HUES64 (cell line): ENCODE results near the gene EIPR1.
"Not testable (repeated sequence)": the region's sequence is repeated elsewhere in the genome, so short reads cannot be mapped to it uniquely, and the experiment has no call there.

Experiments used
- H3K27ac ChIP-seq: 2 replicates; pipeline ENCODE4 v1.7.0; 2013; ENCODE audit warnings: low read depth, low read length, inconsistent platforms
- H3K27me3 ChIP-seq: 2 replicates; pipeline ENCODE4 v1.6.1; 2013; ENCODE audit warnings: mild to moderate bottlenecking, low read length; ENCODE audit not compliant: insufficient read depth
- H3K36me3 ChIP-seq: 2 replicates; pipeline ENCODE4 v1.6.1; 2013; ENCODE audit warnings: mild to moderate bottlenecking, low read length; ENCODE audit not compliant: insufficient read depth
- H3K4me1 ChIP-seq: 2 replicates; pipeline ENCODE4 v1.6.1; 2013; ENCODE audit warnings: mild to moderate bottlenecking, low read length, moderate library complexity; ENCODE audit not compliant: insufficient read depth
- H3K4me3 ChIP-seq: 2 replicates; pipeline ENCODE4 v1.5.1; 2013; ENCODE audit warnings: mild to moderate bottlenecking, low read length, moderate library complexity
- H3K9ac ChIP-seq: 2 replicates; pipeline ENCODE4 v1.6.1; 2013; ENCODE audit warnings: mild to moderate bottlenecking, low read depth, low read length
- H3K9me3 ChIP-seq: 2 replicates; pipeline ENCODE4 v1.6.1; 2013; ENCODE audit warnings: low read depth, low read length; ENCODE audit not compliant: insufficient read depth
- WGBS: fragments of 150-250, 120-280 bp; methylation state at CpG from one replicate; pipeline ENCODE4 v1.1.7; 2013; ENCODE audit warnings: missing lambda C conversion rate; 5-methylcytosine and 5-hydroxymethylcytosine counted together

Gene EIPR1

GRCh38 chr2:3379647-3380534 lies 2.3 kb upstream of the EIPR1 start, which contains the start of gene TRAPPC12:
Gene TRAPPC12, plus strand, starts transcription at chr2:3379694. Its CDS starts 7,930 bp downstream, at chr2:3387624.
- WGBS, result 2% methylated on average over 61 of the region's 61 CpGs
- H3K9me3 ChIP-seq, result no peaks in the 10 kb centered on the region

GRCh38 chr2:3379339-3379646 lies 1.7 kb upstream of the EIPR1 start:
- H3K9ac ChIP-seq, result peak overlapping the region; percentile 34; the same call in 1 of the 2 replicates
- 9% methylated on average over 8 of the region's 8 CpGs for WGBS

More at GRCh38 chr2:3379647-3380534, 2.3 kb upstream of the EIPR1 start, which contains the start of gene TRAPPC12:
- Histone ChIP-seq H3K27ac (peak within 1 kb of the TSS; percentile 89), H3K4me1 (peaks cover 12% of the 10 kb centered on the region; the same call in 1 of the 2 replicates), H3K4me3 (peak within 1 kb of the TSS; percentile 91), H3K27me3 (no peaks in the 10 kb centered on the region), H3K36me3 (peaks cover 15% of the 10 kb centered on the region; the same call in 1 of the 2 replicates), H3K9ac (peak within 1 kb of the TSS; percentile 85)

GRCh38 chr2:3377279-3377611 lies 373 bp downstream of the EIPR1 start:
- WGBS, result under 1% methylated on average over 8 of the region's 8 CpGs

More at GRCh38 chr2:3379339-3379646, 1.7 kb upstream of the EIPR1 start:
- Histone ChIP-seq H3K27me3 (no peaks in the 10 kb centered on the region), H3K9me3 (no peaks in the 10 kb centered on the region), H3K27ac (peak overlapping the region; percentile 41; the same call in 1 of the 2 replicates), H3K36me3 (peaks cover 15% of the 10 kb centered on the region; the same call in 1 of the 2 replicates), H3K4me3 (peak overlapping the region; percentile 85), H3K4me1 (peaks cover 12% of the 10 kb centered on the region; the same call in 1 of the 2 replicates)

DNA sequence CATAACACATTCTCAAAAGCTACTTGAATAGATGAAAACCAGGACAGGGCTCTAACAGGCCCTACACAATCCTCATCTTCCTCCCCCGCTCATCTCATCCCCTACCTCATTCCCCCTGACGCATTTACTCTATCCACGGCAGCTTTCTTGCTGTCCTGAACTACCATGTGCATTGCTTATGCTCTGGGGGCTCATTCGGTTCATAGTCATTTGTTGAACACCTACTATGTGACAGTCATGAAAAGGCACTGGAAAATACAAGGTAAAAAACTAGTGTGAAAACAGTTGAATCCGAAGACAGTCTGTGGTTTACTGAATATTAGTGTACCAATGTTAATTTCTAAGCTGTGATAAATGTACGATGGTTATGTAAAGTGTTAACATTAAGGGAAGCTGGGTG lies 797 bp downstream of the EIPR1 start:
- 80% methylated on average over 6 of the region's 6 CpGs for WGBS
- no peaks in the 10 kb centered on the region for H3K9me3 ChIP-seq
- peaks cover 12% of the 10 kb centered on the region; the same call in 1 of the 2 replicates for H3K4me1 ChIP-seq
- peak overlapping the region; percentile 91 for H3K4me3 ChIP-seq
- no peaks in the 10 kb centered on the region for H3K27me3 ChIP-seq
- peaks cover 10% of the 10 kb centered on the region; the same call in 1 of the 2 replicates for H3K36me3 ChIP-seq
- no peak overlapping the region for H3K27ac ChIP-seq
- H3K9ac ChIP-seq, result peak overlapping the region; percentile 88; the same call in 1 of the 2 replicates

More at GRCh38 chr2:3377279-3377611, 373 bp downstream of the EIPR1 start:
- Histone ChIP-seq H3K9ac (peak overlapping the region; percentile 88), H3K27ac (peak overlapping the region; percentile 77), H3K9me3 (no peaks in the 10 kb centered on the region), H3K4me1 (peaks cover 12% of the 10 kb centered on the region; the same call in 1 of the 2 replicates), H3K36me3 (peaks cover 11% of the 10 kb centered on the region; the same call in 1 of the 2 replicates), H3K4me3 (peak overlapping the region; percentile 91), H3K27me3 (no peaks in the 10 kb centered on the region)

DNA sequence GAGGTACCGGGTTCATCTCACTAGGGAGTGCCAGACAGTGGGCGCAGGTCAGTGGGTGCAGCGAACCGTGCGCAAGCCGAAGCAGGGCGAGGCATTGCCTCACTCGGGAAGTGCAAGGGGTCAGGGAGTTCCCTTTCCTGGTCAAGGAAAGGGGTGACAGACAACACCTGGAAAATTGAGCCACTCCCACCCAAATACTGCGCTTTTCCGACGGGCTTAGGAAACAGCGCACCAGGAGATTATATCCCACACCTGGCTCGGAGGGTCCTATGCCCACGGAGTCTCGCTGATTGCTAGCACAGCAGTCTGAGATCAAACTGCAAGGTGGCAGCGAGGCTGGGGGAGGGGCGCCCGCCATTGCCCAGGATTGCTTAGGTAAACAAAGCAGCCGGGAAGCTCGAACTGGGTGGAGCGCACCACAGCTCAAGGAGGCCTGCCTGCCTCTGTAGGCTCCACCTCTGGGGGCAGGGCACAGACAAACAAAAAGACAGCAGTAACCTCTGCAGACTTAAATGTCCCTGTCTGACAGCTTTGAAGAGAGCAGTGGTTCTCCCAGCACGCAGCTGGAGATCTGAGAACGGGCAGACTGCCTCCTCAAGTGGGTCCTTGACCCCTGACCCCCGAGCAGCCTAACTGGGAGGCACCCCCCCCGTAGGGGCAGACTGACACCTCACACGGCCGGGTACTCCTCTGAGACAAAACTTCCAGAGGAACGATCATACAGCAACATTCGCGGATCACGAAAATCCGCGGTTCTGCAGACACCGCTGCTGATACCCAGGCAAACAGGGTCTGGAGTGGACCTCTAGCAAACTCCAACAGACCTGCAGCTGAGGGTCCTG lies 8.1 kb downstream of the EIPR1 start:
- peaks cover 11% of the 10 kb centered on the region for H3K9me3 ChIP-seq
- WGBS, result 91% methylated on average over 30 of the region's 34 CpGs
- not testable (repeated sequence) for H3K27me3 ChIP-seq, H3K36me3 ChIP-seq, H3K27ac ChIP-seq, H3K4me3 ChIP-seq, H3K9ac ChIP-seq, H3K4me1 ChIP-seq

GRCh38 chr2:3368261-3368722 lies 9.3 kb downstream of the EIPR1 start:
- Histone ChIP-seq H3K36me3 (0 out of 2 replicates have a peak, but pooled peaks cover 7% of the 10 kb centered on the region), H3K4me1 (no peaks in the 10 kb centered on the region), H3K9me3 (peaks cover 11% of the 10 kb centered on the region), H3K4me3 (no peak overlapping the region), H3K27me3 (no peaks in the 10 kb centered on the region), H3K9ac (no peak overlapping the region), H3K27ac (no peak overlapping the region)
- over 99% methylated on average over 4 of the region's 4 CpGs for WGBS

GRCh38 chr2:3365219-3365618 lies 12.4 kb downstream of the EIPR1 start:
- no peak overlapping the region for H3K27ac ChIP-seq
- no peaks in the 10 kb centered on the region for H3K4me1 ChIP-seq
- H3K36me3 ChIP-seq, result 0 out of 2 replicates have a peak, but pooled peaks cover 7% of the 10 kb centered on the region
- no peak overlapping the region for H3K4me3 ChIP-seq
- no peaks in the 10 kb centered on the region for H3K27me3 ChIP-seq
- H3K9me3 ChIP-seq, result peaks cover 11% of the 10 kb centered on the region
- WGBS, result 95% methylated on average over 4 of the region's 5 CpGs
- no peak overlapping the region for H3K9ac ChIP-seq

DNA sequence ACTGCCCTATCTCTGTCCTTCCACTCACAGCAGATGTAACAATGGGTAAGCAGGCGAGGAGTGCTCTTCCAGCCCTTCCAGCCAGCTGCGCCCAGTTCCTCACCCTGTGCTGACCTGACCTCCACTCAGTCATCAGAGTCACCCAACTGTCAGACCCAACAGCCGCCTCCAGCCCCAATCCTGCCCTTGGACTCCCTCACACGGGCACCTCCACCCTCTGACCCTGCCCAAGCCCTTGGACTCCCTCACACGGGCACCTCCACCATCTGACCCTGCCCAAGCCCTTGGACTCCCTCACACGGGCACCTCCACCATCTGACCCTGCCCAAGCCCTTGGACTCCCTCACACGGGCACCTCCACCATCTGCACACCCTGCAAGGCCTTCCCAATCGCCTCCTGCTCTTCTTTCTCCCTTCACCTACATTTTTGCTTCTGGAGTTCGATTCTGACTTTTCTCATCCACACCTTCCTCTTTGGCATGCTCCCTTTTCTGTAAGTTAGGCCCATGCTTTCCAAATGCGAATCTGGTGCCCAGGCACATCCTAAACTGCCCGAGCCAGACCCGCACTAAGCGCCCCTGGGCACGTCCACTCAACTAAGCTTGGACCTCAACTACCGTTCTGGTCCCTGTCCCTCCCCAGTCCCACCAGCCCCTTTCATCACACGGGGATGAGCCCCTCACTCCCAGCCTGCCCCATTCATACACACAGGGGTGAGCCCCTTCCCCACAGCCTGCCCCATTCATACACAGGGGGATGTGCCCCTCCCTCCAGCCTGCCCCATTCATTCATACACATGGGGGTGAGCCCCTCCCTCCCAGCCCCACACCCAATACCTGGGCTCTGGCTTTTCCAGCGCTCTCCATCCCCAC lies 15.9 kb downstream of the EIPR1 start:
- no peak overlapping the region for H3K4me3 ChIP-seq

GRCh38 chr2:3357926-3358325 lies 19.7 kb downstream of the EIPR1 start:
- WGBS, result 96% methylated on average over 8 of the region's 8 CpGs
- no peak overlapping the region for H3K9ac ChIP-seq
- H3K36me3 ChIP-seq, result peaks cover 14% of the 10 kb centered on the region
- H3K4me3 ChIP-seq, result no peak overlapping the region
- H3K27ac ChIP-seq, result no peak overlapping the region
- H3K9me3 ChIP-seq, result no peaks in the 10 kb centered on the region
- H3K4me1 ChIP-seq, result 0 out of 2 replicates have a peak, but pooled peaks cover 7% of the 10 kb centered on the region
- no peaks in the 10 kb centered on the region for H3K27me3 ChIP-seq

More for the DNA sequence above, 15.9 kb downstream of the EIPR1 start:
- Histone ChIP-seq H3K4me1 (0 out of 2 replicates have a peak, but pooled peaks cover 2% of the 10 kb centered on the region), H3K27me3 (no peaks in the 10 kb centered on the region), H3K9me3 (no peaks in the 10 kb centered on the region), H3K36me3 (no peaks in the 10 kb centered on the region), H3K27ac (no peak overlapping the region), H3K9ac (no peak overlapping the region)
- 86% methylated on average over 17 of the region's 17 CpGs for WGBS

GRCh38 chr2:3357446-3357845 lies 20.2 kb downstream of the EIPR1 start:
- H3K27me3 ChIP-seq, H3K4me1 ChIP-seq, H3K4me3 ChIP-seq, H3K27ac ChIP-seq, H3K9me3 ChIP-seq, H3K9ac ChIP-seq: not testable (repeated sequence)
- H3K36me3 ChIP-seq, result peaks cover 16% of the 10 kb centered on the region
- WGBS, result 92% methylated on average over 2 of the region's 2 CpGs
